Brain pericyte (primary cell): ENCODE measurements around the gene CLDN16.

Source experiments
- DNase-seq: peaks from one replicate; pipeline ENCODE4 v3.0.0-alpha.2; 2012; ENCODE audit warnings: low read depth, low spot score

Gene CLDN16

DNA sequence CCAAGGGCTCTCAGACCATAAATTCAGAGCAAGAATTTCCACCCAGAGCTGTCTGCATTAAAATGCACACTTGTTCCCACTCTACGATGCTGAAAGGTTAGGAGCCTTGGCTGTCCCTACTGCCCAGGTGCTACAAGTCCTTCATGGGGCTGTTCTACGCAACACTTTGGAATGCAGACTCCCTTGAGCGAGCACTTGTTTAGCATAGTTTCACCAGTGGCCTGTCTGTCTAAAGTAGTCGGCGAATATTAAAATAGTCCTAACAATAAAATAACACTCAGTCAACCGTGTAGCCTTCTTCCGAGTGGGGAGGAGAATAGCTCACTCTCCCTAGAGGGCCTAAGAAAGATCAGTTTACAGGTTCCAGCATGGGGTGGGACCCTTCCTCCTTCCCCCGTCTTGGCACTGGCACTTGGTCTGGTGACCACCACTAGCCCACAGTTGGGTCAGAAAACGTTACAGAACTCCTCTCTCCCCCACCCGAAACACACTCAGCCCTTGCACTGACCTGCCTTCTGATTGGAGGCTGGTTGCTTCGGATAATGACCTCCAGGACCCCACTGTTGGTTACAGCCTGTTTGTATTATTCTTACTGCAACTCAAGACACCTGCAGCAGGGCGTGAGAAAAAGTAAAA lies at the start of gene CLDN16:
Gene CLDN16, plus strand, starts transcription at position 586 of the 636 bp plus-strand sequence. CDS start 167 bp downstream, outside the sequence.
- no peak for DNase-seq

DNA sequence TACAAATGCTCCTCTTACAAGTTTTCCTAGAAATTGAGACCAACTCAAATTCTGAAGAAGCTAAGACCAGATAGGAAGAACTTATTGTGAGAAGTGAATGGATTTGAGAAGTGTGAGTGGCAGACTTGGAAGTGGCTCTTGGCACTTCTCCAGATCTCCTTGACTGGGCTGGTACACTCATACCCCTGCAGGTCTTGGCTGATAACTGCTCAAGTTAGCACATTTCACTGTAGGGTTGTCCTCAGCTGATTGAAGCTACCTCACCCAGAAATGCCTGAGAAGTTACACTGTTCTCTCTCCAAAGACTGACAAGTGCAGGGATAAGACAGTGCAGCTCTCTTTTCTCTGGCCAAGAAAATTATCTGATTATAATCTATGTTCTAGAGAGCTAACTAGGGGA lies 49.2 kb upstream of the CLDN16 start:
- no peak for DNase-seq

DNA sequence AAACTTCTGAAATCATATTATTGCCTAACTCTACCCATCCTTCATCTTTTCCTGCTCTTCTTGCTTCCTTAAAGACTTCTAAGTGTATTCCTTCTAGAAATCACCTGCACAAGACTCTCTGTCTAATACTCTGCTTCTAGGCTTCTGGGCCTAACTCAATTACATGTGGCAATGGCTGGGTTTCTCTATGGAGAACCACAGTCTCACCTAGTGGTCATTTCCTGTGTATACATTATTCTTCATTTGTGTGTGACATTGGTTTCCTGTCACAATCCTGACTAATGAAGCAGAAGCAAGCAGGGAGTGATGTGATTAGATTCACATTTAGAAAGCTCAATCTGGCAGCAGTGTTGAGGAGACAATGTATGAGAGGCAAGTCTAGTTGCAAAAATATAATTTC lies 48.8 kb upstream of the CLDN16 start:
- DNase-seq, result no peak

DNA sequence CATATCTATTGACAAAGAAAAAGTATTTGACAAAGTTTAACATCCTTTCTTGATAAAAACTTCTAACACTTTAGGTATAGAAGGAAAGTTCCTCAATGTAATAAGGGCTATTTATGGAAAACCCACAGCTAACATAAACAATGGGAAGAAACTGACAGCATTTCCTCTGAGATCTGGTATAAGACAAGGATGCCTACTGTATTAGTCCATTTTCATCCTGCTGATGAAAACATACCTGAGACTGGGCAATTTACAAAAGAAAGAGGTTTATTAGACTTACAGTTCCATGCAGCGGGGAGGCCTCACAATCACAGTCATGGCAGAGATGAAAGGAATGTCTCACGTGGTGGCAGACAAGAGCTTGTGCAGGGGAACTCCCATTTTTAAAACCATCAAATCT lies 47.9 kb upstream of the CLDN16 start:
- DNase-seq, result no peak

DNA sequence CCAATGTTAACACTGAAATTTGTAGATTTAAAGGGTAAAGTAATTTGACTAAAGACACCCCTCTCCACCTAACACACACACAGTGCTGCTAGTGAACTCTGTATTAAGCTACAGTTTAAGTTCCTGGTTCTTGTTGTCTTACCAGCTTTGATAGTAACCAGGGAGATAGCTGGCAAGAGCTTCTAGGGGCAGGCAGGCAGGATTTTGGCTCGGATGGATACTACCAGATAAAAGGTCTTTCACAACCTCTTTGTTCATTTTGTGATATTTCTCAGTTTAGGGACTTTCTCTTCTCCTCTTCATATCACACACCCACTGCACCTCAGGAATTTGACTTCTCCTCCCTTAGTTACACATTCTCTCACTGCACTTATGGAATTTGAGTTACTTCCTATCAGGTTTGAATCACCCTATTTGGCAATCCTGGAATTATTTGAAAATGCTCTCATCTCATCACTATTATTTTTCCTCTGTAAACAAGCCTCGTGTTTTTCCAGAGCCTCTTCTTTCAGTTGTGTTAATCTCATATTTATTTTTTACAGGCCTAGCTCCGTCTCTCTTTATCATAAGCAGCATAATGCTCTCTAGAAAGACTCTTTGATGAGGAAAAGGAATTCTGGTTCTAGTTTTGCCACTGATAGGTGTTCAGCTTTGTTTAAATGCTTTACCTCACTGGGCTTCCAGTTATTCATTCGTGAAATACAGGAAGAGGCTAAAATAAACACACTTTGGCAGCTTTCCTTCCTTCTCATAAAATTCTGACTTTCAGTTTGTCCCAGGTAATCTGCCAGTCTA lies 42.7 kb upstream of the CLDN16 start:
- no peak for DNase-seq

DNA sequence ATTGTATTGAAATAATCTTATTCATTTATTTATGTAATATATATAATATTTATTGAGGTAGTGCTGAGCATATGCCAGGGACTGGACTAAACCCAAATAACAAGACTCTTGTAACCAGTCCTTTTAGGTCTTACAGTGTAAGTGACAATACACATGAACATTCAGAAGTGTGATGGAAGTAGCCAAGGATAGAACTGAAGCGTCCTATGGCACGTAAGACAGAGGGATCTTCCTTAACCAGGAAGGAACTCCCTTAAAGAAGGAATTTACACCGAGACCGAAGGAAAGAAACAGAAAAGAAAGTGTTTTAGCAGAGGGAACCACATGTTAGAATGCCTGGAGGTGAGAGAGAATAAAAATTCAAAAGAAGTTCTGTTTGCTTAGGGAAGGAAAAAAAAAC lies 42.1 kb upstream of the CLDN16 start:
- no peak for DNase-seq

- DNase-seq, result no peak
Observed at GRCh38 chr3:190346541-190346940, 41.4 kb upstream of the CLDN16 start.

- DNase-seq, result no peak
Observed at GRCh38 chr3:190352861-190353457, 35.0 kb upstream of the CLDN16 start.

- DNase-seq, result no peak
Observed at GRCh38 chr3:190356246-190356645, 31.7 kb upstream of the CLDN16 start.

DNA sequence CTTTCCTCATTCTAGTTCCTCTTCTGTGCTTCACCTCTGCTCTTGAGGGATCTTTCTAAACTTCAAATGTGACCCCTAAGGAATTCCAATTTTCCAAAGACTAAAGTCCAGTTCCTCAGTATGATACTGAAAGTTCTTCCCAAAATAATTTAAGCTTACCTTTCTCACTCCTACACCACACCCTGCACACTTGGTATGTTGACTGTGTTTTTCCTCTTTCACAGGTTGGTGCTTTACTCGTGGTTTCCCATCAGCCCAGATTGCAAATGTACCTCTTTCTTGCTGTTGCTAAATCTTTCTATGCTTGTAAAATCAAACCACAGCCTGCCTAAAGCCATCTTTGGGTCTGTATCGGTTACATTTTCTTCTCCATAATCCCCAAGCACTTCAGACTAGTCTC lies 30.5 kb upstream of the CLDN16 start:
- DNase-seq, result no peak

- no peak for DNase-seq
Observed at GRCh38 chr3:190359813-190360212, 28.1 kb upstream of the CLDN16 start.

GRCh38 chr3:190360228-190360627 lies 27.7 kb upstream of the CLDN16 start:
- DNase-seq, result no peak

DNA sequence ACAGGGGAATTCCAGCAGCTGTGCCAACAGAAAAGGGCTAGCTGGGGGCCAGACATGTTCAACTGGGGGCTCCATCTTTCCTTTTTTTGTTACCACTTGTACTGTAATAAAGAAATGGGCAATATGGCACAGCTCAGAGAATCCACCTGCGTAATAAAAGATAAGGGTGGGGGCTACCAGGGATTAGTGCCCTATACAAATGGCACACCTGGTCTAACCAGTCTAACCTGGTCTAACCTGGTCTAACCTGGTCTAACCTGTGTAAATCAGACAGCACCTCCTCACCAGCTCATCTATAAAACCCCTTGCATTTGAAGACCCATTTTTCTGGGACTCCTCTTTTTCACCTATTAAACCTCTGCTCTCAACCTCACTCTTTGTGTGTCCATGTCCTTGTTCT lies 26.2 kb upstream of the CLDN16 start:
- DNase-seq, result no peak

DNA sequence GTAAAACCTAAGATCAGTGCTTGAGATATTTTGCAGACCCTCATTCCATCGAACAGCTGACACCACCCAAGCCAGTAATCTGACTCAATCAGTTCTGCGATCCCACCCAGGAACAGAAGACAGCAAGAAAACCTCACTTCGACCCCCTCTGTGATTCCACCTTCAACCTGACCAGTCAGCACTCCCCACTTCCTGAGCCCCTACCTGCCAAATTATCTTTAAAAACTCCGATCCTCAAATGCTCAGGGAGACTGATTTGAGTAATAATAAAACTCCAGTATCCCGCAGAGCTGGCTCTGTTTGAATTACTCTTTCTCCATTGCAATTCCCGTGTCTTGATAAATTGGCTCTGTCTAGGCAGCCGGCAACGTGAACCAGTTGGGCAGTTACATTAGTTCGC lies 25.7 kb upstream of the CLDN16 start:
- no peak for DNase-seq

- DNase-seq, result no peak
Observed at GRCh38 chr3:190366133-190366532, 21.8 kb upstream of the CLDN16 start.

DNA sequence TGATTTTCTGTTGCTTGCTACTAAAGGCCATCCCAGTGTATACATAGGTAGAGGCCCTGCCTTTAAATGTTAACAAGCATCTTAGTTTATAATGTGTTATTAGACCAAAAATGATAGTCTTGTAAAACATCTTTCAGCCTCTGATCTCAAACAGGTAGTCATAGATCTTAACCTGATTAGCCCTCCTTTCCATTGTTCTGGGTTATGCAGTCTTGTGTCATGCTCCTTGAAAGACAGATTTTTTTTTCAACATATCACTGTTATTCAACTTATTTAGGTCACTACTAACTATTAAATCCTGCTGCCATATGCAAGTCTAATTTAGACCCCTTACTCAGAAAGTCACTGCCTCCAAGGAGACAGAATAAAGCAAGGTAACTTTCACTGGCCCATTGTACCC lies 19.1 kb upstream of the CLDN16 start:
- no peak for DNase-seq

- no peak for DNase-seq
Observed at GRCh38 chr3:190369668-190370295, 18.2 kb upstream of the CLDN16 start.

DNA sequence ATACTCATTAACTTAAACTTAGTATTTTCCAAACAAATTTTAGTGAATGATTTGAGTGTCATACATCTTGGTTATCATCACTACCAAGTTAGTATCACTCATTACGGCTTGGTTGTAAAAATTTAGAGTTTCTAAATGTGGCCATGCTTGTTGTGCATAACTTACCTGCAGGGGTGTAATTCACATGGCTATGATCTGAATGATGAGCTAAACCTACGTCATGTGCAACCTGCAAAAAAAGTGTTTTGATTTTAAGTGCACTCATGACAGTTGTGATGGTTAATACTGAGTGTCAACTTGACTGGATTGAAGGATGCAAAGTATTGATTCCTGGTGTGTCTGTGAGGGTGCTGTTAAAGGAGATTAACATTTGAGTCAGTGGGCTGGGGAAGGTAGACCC lies 17.6 kb upstream of the CLDN16 start:
- DNase-seq, result no peak

GRCh38 chr3:190371152-190371551 lies 16.8 kb upstream of the CLDN16 start:
- no peak for DNase-seq

- DNase-seq, result no peak
Observed at GRCh38 chr3:190375246-190375645, 12.7 kb upstream of the CLDN16 start.

DNA sequence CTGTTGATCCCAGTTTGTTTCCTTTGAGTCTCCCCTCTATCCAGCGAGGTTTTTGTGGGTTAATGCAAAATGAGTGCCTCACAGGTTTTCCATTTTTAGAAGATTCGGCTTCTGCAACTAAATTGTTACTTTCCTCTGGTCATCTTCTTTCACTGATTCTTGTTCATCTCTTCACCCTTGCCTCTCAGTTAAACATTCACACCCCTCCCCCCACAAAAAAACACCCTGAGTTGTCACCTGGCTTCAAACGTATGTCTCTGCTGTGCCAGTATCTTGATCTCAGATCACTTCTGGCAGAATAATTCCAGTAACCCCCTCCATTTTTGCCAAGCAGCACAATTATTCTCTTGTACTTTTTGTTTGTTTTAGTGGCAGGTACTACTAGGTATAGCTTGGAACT lies 12.3 kb upstream of the CLDN16 start:
- no peak for DNase-seq

- DNase-seq, result no peak
Observed at GRCh38 chr3:190378240-190378891, 9.6 kb upstream of the CLDN16 start.
